ENCODE measurements around the gene NT5E.

The NT5E gene

GRCh38 chr6:85435851-85436250 is 14.0 kb upstream of the NT5E start:
- Histone ChIP-seq H3K4me3 (no peak overlapping the region), H3K27ac (no peak overlapping the region)
- no peak for DNase-seq (ENCODE audit: low spot score)
- TF ChIP-seq CTCF (IDR thresholded peaks at IDR 0.05): no peak

GRCh38 chr6:85436411-85436810 is 13.5 kb upstream of the NT5E start:
- no peak overlapping the region for H3K27ac ChIP-seq
- DNase-seq (ENCODE audit: low spot score): no peak
- no peak for TF ChIP-seq CTCF (IDR thresholded peaks at IDR 0.05)
- no peak overlapping the region for H3K4me3 ChIP-seq

- no peak for TF ChIP-seq CTCF (IDR thresholded peaks at IDR 0.05)
- H3K4me3 ChIP-seq: no peak overlapping the region
- DNase-seq (ENCODE audit: low spot score): no peak
- H3K27ac ChIP-seq: no peak overlapping the region
Observed at GRCh38 chr6:85436939-85437495, 12.9 kb upstream of the NT5E start.

GRCh38 chr6:85443349-85444117 is 6.3 kb upstream of the NT5E start:
- Histone ChIP-seq H3K27ac (no peak overlapping the region), H3K4me3 (no peak overlapping the region)
- no peak for TF ChIP-seq CTCF (IDR thresholded peaks at IDR 0.05)
- DNase-seq (ENCODE audit: low spot score): no peak

- Histone ChIP-seq H3K27ac (peak overlapping the region; percentile 96 to 97), H3K4me3 (peak overlapping the region; percentile 85)
- TF ChIP-seq CTCF (IDR thresholded peaks at IDR 0.05): no peak
- no peak for DNase-seq (ENCODE audit: low spot score)
Observed at GRCh38 chr6:85449388-85449817, 480 bp upstream of the NT5E start.

GRCh38 chr6:85451565-85452306 is 1.9 kb downstream of the NT5E start:
- Histone ChIP-seq H3K4me3 (peak overlapping the region; percentile 85), H3K27ac (peak overlapping the region; percentile 48 to 97)
- no peak for TF ChIP-seq CTCF (IDR thresholded peaks at IDR 0.05)
- no peak for DNase-seq (ENCODE audit: low spot score)
